ENCODE data around the gene GPR152.

GPR152 gene

DNA sequence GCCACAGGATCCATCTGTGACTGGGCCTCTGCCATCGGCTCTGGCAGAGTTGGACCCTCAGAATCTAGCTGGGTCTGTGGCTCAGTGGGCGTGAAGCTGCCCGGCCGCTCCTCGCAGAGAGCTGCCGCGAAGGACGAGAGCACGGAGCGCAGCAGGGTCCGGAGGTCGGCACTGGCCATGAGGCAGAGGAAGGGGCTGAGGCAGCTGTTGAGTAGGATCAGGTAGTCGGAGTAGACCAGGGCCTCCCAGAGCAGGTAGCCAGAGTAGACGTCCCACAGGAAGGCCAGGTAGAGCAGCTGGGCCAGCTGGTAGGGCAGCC, 912 bp downstream of the GPR152 start:
- no peaks in the 10 kb centered on the region for H3K4me1 ChIP-seq
- H3K4me2 ChIP-seq (ENCODE audit: low read length): no peak overlapping the region
- H3K4me3 ChIP-seq (ENCODE audit: low read depth, low read length): no peak overlapping the region
- H3K79me2 ChIP-seq: no peaks in the 10 kb centered on the region
- no peak overlapping the region for H3K27ac ChIP-seq
- H3K9ac ChIP-seq: no peak overlapping the region
- TF ChIP-seq, protein P1, sequence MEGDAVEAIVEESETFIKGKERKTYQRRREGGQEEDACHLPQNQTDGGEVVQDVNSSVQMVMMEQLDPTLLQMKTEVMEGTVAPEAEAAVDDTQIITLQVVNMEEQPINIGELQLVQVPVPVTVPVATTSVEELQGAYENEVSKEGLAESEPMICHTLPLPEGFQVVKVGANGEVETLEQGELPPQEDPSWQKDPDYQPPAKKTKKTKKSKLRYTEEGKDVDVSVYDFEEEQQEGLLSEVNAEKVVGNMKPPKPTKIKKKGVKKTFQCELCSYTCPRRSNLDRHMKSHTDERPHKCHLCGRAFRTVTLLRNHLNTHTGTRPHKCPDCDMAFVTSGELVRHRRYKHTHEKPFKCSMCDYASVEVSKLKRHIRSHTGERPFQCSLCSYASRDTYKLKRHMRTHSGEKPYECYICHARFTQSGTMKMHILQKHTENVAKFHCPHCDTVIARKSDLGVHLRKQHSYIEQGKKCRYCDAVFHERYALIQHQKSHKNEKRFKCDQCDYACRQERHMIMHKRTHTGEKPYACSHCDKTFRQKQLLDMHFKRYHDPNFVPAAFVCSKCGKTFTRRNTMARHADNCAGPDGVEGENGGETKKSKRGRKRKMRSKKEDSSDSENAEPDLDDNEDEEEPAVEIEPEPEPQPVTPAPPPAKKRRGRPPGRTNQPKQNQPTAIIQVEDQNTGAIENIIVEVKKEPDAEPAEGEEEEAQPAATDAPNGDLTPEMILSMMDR (IDR thresholded peaks at IDR 0.05): no peak
- no peaks in the 10 kb centered on the region for H3K36me3 ChIP-seq (ENCODE audit: control insufficient read depth, insufficient read depth, low read length)
- no peaks in the 10 kb centered on the region for H3K27me3 ChIP-seq (ENCODE audit: control insufficient read depth, insufficient read depth, low read length)
- H3K9me3 ChIP-seq (ENCODE audit: control insufficient read depth, low read length): no peaks in the 10 kb centered on the region
- no peak overlapping the region for H2AFZ ChIP-seq

DNA sequence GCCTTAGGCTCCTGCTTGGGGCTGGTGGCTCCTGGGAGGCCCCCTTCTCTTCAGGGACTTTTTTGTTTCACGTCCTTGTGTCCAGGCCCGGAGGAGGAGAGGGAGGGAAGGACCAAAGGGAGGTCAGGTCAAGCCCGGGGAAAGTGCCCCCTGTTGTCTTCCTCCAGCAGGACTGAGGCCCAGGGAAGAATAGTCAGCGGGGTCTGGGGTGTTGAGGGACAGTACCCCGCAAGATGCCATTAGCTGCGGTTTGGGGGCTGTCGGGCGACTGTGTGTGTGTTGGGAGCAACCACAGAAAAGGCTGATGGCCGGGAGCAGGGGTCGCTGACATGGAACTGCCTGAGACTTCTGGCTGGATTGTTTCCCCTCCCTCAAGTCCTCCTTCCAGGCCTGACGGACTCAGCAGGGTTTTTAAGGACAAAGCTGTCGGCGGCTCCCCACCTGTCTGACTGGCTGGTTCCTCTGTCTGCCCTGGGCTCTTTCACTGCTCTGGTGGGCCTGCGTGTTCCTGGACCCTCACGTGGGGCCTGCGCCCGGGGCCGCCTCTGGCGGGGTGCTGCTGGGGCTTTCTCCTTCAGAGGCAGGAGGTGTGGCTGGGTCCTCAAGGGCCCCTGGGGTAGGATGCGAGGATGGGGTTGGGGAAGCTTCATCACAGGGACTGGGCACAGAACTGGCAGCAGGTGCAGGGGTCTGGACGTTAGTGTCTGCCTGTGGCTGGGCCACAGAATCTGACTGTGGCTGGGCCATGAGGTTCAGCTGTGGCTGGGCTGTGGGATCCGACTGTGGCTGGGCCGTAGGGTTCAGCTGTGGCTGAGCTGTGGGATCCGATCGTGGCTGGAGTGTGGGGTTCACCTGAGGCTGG, 1.5 kb downstream of the GPR152 start:
- H3K9me3 ChIP-seq (ENCODE audit: control insufficient read depth, low read length): no peaks in the 10 kb centered on the region
- no peak overlapping the region for H3K27ac ChIP-seq
- H3K4me2 ChIP-seq (ENCODE audit: low read length): no peak overlapping the region
- no peaks in the 10 kb centered on the region for H3K27me3 ChIP-seq (ENCODE audit: control insufficient read depth, insufficient read depth, low read length)
- H3K36me3 ChIP-seq (ENCODE audit: control insufficient read depth, insufficient read depth, low read length): no peaks in the 10 kb centered on the region
- no peak overlapping the region for H2AFZ ChIP-seq
- no peaks in the 10 kb centered on the region for H3K4me1 ChIP-seq
- no peak overlapping the region for H3K9ac ChIP-seq
- no peak overlapping the region for H3K4me3 ChIP-seq (ENCODE audit: low read depth, low read length)
- H3K79me2 ChIP-seq: no peaks in the 10 kb centered on the region
- TF ChIP-seq, protein P1 (IDR thresholded peaks at IDR 0.05): no peak

DNA sequence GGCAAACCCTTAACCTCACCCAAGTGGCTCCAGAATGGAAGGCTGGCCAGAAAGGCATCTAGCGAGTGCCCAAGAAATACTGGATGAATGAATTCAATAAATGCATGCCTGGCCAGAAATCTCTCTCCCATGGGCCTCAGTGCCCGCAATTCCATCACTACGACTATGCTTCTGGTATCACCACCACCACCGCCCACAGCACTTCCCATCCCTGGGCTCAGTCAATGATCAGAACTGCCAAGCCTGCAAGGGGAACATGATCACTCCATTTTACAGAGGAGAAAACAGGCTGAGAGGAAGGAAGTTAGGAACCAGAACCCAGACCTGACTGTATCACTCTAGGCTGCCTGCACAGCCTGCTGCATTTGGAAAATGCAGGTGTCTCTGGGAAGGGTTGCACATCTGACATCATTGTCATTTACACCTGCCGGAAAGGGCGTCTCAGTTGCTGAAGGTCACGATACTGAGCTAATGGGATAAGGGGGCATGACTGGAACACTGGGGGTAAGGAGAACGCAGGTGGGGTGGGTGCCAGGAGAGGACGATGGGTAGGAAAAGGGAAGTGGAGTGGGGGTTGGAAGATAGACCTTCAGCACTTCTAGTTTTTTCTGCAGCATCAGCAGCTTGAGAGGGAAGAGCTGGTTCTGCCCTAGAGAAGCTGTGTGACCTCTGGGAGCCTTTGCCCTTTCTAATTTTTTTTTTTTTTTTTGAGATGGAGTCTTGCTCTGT, 3.2 kb downstream of the GPR152 start:
- H3K4me2 ChIP-seq (ENCODE audit: low read length): no peak overlapping the region
- H3K36me3 ChIP-seq (ENCODE audit: control insufficient read depth, insufficient read depth, low read length): no peaks in the 10 kb centered on the region
- TF ChIP-seq, protein P1 (IDR thresholded peaks at IDR 0.05): no peak
- no peak overlapping the region for H3K9ac ChIP-seq
- no peaks in the 10 kb centered on the region for H3K27me3 ChIP-seq (ENCODE audit: control insufficient read depth, insufficient read depth, low read length)
- no peaks in the 10 kb centered on the region for H3K4me1 ChIP-seq
- H3K79me2 ChIP-seq: no peaks in the 10 kb centered on the region
- no peaks in the 10 kb centered on the region for H3K9me3 ChIP-seq (ENCODE audit: control insufficient read depth, low read length)
- H2AFZ ChIP-seq: peak overlapping the region; percentile 9
- no peak overlapping the region for H3K27ac ChIP-seq
- H3K4me3 ChIP-seq (ENCODE audit: low read depth, low read length): no peak overlapping the region

DNA sequence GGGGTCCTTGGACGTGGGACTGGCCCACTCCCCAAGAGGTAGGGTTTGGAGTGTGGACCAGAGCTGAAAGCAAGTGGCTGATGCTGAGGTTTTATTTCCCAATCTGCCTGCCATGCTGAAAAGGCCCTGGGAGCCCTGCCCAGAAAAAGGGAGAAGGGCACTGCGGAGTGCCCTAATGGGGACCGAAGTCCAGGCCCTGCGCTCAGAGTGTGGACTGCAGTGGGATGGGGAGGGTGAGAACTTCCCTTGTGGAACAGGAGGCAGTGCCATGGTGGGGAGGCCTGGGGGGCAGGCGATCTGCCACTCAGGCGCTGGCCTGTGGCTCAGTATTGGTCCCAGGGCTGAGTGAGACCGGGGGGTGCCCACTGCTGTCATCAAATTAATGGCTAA, 4.3 kb downstream of the GPR152 start:
- Histone ChIP-seq H3K4me1 (no peaks in the 10 kb centered on the region), H2AFZ (no peak overlapping the region), H3K9ac (no peak overlapping the region), H3K36me3 (ENCODE audit: control insufficient read depth, insufficient read depth, low read length) (no peaks in the 10 kb centered on the region), H3K79me2 (no peaks in the 10 kb centered on the region), H3K27ac (no peak overlapping the region), H3K4me3 (ENCODE audit: low read depth, low read length) (no peak overlapping the region), H3K9me3 (ENCODE audit: control insufficient read depth, low read length) (no peaks in the 10 kb centered on the region), H3K27me3 (ENCODE audit: control insufficient read depth, insufficient read depth, low read length) (no peaks in the 10 kb centered on the region), H3K4me2 (ENCODE audit: low read length) (no peak overlapping the region)
- TF ChIP-seq, protein P1 (IDR thresholded peaks at IDR 0.05): no peak
